ENCODE results near the gene SSRP1.

DNA sequence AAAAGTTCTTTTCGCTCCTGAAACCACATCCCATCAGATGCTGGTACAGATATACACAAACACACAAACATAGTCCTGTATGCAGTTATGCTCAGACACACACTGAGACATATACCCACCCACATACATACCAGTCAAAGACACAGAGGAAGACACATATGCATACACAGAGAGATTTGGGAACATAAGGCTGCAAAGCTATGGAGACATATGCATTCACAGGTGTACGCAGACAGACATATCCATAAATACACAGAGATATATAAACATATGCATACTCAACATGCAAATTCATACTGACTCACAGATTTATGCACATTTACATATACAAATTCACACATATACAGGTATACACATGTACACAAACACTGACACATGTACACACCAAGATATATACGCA, 39.3 kb upstream of the SSRP1 start:
- TF ChIP-seq, protein P1, sequence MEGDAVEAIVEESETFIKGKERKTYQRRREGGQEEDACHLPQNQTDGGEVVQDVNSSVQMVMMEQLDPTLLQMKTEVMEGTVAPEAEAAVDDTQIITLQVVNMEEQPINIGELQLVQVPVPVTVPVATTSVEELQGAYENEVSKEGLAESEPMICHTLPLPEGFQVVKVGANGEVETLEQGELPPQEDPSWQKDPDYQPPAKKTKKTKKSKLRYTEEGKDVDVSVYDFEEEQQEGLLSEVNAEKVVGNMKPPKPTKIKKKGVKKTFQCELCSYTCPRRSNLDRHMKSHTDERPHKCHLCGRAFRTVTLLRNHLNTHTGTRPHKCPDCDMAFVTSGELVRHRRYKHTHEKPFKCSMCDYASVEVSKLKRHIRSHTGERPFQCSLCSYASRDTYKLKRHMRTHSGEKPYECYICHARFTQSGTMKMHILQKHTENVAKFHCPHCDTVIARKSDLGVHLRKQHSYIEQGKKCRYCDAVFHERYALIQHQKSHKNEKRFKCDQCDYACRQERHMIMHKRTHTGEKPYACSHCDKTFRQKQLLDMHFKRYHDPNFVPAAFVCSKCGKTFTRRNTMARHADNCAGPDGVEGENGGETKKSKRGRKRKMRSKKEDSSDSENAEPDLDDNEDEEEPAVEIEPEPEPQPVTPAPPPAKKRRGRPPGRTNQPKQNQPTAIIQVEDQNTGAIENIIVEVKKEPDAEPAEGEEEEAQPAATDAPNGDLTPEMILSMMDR (IDR thresholded peaks at IDR 0.05): no peak
- TF ChIP-seq POLR2A (IDR thresholded peaks at IDR 0.05): no peak

All from uterus (tissue), 2 donors.